Stimulated activated CD4-positive, alpha-beta T cell treated with anti-CD3 and anti-CD28 coated beads, Interleukin-4, amount 100 ng/mL, for 48 hours (primary cell): ENCODE measurements around the gene MANF.
A peak's percentile ranks its signal among the peaks of the same experiment; 100 is the strongest.

ENCODE experiments used
- DNase-seq, 2 donors: peaks; one replicate each; pipeline ENCODE4 v3.0.0-alpha.2; 2020; ENCODE audit warnings: low read depth in 2 of 2

The MANF gene

DNA sequence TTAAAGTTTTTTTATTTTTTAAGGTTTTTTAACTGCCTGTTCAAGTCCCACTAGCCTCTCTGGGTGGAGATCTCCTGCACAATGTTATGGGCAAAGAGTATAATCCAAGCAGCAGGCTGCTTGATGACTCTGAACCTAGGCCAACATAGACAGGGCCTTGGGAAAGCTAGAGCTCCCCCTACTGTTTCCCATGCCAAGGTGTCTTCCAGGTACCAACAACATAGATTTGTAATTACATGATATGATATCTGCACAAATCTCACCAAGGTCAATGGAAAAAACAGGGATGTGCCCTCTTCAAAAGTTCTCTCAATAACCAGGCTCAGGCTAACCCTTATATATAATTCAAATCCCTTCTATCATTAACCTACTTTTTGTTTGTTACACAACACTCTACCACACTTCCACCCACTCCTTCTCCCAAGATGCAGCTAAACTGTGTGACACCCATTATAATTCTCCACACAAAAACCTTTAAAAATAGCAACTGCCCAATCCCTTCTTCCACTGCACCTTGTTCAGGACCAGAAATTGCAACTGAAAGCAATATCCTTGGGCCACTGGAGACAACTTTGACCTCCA is 49.7 kb downstream of the MANF start:
- DNase-seq, result peak; percentile 9 to 28

DNA sequence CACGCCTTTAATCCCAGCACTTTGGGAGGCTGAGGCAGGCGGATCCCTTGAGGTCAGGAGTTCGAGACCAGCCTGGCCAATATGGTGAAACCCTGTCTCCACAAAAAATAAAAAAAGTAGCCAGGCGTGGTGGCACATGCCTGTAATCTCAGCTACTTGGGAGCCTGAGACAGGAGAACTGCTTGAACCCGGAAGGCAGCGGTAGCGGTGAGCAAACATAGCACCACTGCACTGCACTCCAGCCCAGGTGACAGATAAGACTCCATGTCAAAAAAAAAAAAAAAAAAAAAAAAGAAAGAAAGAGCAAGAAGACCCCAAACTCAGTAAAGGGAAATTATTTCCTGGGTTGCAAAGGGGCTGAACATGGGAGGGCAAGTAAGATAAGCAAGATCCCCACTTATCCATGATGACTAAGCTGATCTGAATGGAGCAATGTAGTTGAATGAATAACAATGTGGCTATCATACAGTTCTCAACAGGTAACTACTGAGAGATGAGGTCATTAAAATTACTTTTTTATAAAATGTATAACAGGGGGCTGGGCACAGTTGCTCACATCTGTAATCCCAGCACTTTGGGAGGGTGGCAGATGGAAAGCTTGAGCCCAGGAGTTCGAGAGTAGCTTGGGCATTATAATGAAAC is 52.0 kb downstream of the MANF start:
- no peak for DNase-seq
